ENCODE data around the gene PAK5. TPM values are rescaled to one million over a fixed set of nuclear protein-coding genes. Genes with fewer than 3 reads are reported as not detected.

The PAK5 gene
- total RNA-seq, 4 donors from 2014 or later, result not detected

DNA sequence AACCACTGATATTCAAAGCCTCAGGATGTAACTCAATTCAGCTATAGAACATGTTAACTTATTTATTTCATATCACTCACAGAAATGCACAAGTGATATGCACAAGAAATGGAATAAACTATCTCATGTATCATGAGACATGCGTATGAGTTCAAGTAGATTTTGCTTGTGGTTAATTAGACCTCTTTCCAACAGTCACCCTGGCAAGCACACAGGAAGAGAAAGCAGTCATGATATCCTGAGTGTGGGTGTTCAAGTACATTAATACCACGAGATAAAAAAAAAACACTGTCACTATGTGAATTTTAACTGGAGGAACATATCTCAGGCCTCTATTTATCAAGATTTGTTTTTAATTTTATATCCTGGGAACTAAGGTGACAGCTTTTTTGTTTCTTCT, 260.3 kb downstream of the PAK5 start:
- in situ Hi-C loops (cut with MboI; ENCODE audit: low pct_ligation_motif_present in 1 of 4, low pct_unique_long_range_greater_than_20kb in 1 of 4, low sequenced_read_pairs in 3 of 4), result no loop called here
- Histone ChIP-seq H3K4me1 (no peaks in the 10 kb centered on the region), H3K4me3 (no peak overlapping the region), H3K9me3 (no peaks in the 10 kb centered on the region), H3K27ac (no peak overlapping the region), H3K36me3 (no peaks in the 10 kb centered on the region), H3K27me3 (no peaks in the 10 kb centered on the region)
- no peak for DNase-seq
- intact Hi-C loops (cut with DNase I; ENCODE audit: low total_unique reads), result no loop called here
- WGBS, 2 donors (ENCODE audit: low coverage in 1 of 2), result 54 to 62% methylated on average over 2 of the region's 2 CpGs
- TF ChIP-seq, protein P1, sequence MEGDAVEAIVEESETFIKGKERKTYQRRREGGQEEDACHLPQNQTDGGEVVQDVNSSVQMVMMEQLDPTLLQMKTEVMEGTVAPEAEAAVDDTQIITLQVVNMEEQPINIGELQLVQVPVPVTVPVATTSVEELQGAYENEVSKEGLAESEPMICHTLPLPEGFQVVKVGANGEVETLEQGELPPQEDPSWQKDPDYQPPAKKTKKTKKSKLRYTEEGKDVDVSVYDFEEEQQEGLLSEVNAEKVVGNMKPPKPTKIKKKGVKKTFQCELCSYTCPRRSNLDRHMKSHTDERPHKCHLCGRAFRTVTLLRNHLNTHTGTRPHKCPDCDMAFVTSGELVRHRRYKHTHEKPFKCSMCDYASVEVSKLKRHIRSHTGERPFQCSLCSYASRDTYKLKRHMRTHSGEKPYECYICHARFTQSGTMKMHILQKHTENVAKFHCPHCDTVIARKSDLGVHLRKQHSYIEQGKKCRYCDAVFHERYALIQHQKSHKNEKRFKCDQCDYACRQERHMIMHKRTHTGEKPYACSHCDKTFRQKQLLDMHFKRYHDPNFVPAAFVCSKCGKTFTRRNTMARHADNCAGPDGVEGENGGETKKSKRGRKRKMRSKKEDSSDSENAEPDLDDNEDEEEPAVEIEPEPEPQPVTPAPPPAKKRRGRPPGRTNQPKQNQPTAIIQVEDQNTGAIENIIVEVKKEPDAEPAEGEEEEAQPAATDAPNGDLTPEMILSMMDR (IDR thresholded peaks at IDR 0.05), result no peak
- no peak for TF ChIP-seq EP300 (IDR thresholded peaks at IDR 0.05; ENCODE audit: low read depth)
- no peak for TF ChIP-seq POLR2AphosphoS5 (IDR thresholded peaks at IDR 0.05)
- no peak for TF ChIP-seq POLR2A (IDR thresholded peaks at IDR 0.05)

DNA sequence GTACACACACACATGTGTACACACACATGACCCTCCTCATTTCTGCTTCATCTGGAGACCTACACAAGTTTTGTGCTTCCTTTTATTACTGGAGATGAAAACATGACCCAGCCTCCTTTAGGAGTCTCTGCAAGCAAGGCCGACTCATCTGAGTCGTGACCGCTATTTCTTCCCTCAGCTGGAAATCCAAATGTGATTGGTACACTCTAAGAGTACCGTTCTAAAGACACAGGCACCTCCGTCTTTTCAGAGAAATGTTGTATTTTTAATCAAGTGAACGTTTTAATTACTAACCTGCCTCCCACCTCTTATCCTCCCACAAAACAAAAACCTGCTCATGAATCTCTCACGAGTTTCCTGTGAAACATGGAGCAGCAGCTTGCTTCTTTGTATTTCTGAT, 261.5 kb downstream of the PAK5 start:
- Histone ChIP-seq H3K4me3 (no peak overlapping the region), H3K9me3 (no peaks in the 10 kb centered on the region), H3K27ac (no peak overlapping the region), H3K36me3 (no peaks in the 10 kb centered on the region), H3K4me1 (no peaks in the 10 kb centered on the region), H3K27me3 (no peaks in the 10 kb centered on the region)
- intact Hi-C loops (cut with DNase I; ENCODE audit: low total_unique reads) (no loop called here), in situ Hi-C loops (cut with MboI; ENCODE audit: low pct_ligation_motif_present in 1 of 4, low pct_unique_long_range_greater_than_20kb in 1 of 4, low sequenced_read_pairs in 3 of 4) (no loop called here)
- WGBS, 2 donors (ENCODE audit: low coverage in 1 of 2), result 86 to 87% methylated on average over 6 to 7 of the region's 7 CpGs
- DNase-seq, result no peak
- no peak for TF ChIP-seq POLR2AphosphoS5 (IDR thresholded peaks at IDR 0.05)

DNA sequence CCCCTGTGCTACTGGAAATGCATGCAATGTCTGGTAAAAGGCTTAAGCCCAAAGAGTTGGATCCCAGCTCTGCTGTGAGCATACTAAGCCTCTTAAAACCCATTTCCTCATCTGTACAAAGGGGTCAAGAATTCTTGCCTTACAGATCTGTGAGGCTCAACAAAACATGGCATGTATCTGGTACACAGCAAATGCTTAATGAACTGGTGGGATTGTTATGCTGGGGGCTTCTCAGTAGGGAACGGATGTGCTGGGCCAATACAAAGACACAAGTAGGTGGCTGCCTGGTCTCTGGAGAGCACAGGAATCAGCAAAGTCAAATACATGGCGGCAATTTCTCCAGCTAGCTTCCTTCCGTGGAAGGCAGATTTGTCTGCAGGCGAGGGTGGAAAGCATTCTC, 262.2 kb downstream of the PAK5 start:
- DNase-seq, result no peak

DNA sequence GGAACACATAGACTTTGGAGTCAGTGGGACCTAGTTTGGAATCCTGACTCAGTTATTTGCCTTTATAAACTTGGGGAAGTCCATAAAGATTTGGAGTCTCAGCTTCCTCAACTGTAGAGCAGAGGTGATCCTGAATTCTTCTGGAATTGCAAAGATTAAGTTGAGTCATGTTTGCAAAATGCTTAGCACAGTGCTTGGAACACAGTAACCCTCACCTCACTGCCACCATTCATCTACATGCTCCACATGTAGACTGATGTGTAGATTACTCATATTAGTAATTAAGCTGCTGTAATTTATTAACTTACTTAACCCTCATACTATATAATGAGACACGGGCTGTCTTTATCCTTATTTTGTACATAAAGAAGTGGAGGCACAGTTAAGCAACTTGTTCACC, 263.0 kb downstream of the PAK5 start:
- TF ChIP-seq POLR2AphosphoS5 (IDR thresholded peaks at IDR 0.05) (no peak), POLR2A (IDR thresholded peaks at IDR 0.05) (no peak), EP300 (IDR thresholded peaks at IDR 0.05; ENCODE audit: low read depth) (no peak)
- TF ChIP-seq, protein P1 (IDR thresholded peaks at IDR 0.05), result no peak
- intact Hi-C loops (cut with DNase I; ENCODE audit: low total_unique reads), result no loop called here
- 20 to 64% methylated on average over 1 of the region's 1 CpG for WGBS, 2 donors (ENCODE audit: low coverage in 1 of 2)

More for the DNA sequence above, 262.2 kb downstream of the PAK5 start:
- no peaks in the 10 kb centered on the region for H3K27me3 ChIP-seq
- in situ Hi-C loops (cut with MboI; ENCODE audit: low pct_ligation_motif_present in 1 of 4, low pct_unique_long_range_greater_than_20kb in 1 of 4, low sequenced_read_pairs in 3 of 4), result no loop called here
- no peak overlapping the region for H3K27ac ChIP-seq
- no peaks in the 10 kb centered on the region for H3K9me3 ChIP-seq
- H3K4me1 ChIP-seq, result no peaks in the 10 kb centered on the region
- intact Hi-C loops (cut with DNase I; ENCODE audit: low total_unique reads), result no loop called here
- no peak overlapping the region for H3K4me3 ChIP-seq
- no peak for TF ChIP-seq POLR2AphosphoS5 (IDR thresholded peaks at IDR 0.05)
- TF ChIP-seq, protein P1 (IDR thresholded peaks at IDR 0.05), result no peak
- TF ChIP-seq POLR2A (IDR thresholded peaks at IDR 0.05), result no peak
- TF ChIP-seq EP300 (IDR thresholded peaks at IDR 0.05; ENCODE audit: low read depth), result no peak
- 81 to 90% methylated on average over 3 to 4 of the region's 4 CpGs for WGBS, 2 donors (ENCODE audit: low coverage in 1 of 2)
- no peaks in the 10 kb centered on the region for H3K36me3 ChIP-seq

DNA sequence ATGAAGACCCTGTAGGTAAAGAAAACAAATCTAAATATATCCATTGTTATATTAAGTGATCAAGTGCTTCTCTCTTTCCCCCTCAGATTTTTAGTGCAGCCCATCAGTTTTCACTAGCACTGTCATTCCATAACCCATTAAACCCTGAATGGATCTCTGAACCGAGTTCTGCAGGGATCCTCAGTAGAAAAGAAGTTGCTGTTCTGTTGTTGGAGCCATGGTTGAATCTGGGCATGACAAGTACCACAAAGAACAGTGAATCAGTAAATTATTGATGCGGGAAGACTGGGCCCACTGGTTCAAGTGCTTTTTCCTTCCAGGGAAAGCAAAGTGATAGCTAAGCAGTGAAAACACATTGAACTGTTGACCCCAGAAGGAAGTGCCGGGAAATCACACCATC, 264.1 kb downstream of the PAK5 start:
- in situ Hi-C loops (cut with MboI; ENCODE audit: low pct_ligation_motif_present in 1 of 4, low pct_unique_long_range_greater_than_20kb in 1 of 4, low sequenced_read_pairs in 3 of 4), result no loop called here
- Histone ChIP-seq H3K9me3 (no peaks in the 10 kb centered on the region), H3K27ac (no peak overlapping the region), H3K4me3 (no peak overlapping the region), H3K4me1 (no peaks in the 10 kb centered on the region), H3K36me3 (no peaks in the 10 kb centered on the region), H3K27me3 (no peaks in the 10 kb centered on the region)
- WGBS, 2 donors (ENCODE audit: low coverage in 1 of 2), result 73 to 80% methylated on average over 3 of the region's 3 CpGs
- intact Hi-C loops (cut with DNase I; ENCODE audit: low total_unique reads), result no loop called here
- no peak for DNase-seq
- TF ChIP-seq, protein P1 (IDR thresholded peaks at IDR 0.05), result no peak
- no peak for TF ChIP-seq POLR2A (IDR thresholded peaks at IDR 0.05)
- no peak for TF ChIP-seq POLR2AphosphoS5 (IDR thresholded peaks at IDR 0.05)
- no peak for TF ChIP-seq EP300 (IDR thresholded peaks at IDR 0.05; ENCODE audit: low read depth)

More for the DNA sequence above, 263.0 kb downstream of the PAK5 start:
- Histone ChIP-seq H3K27ac (no peak overlapping the region), H3K9me3 (no peaks in the 10 kb centered on the region), H3K36me3 (no peaks in the 10 kb centered on the region), H3K4me1 (no peaks in the 10 kb centered on the region), H3K4me3 (no peak overlapping the region), H3K27me3 (no peaks in the 10 kb centered on the region)
- in situ Hi-C loops (cut with MboI; ENCODE audit: low pct_ligation_motif_present in 1 of 4, low pct_unique_long_range_greater_than_20kb in 1 of 4, low sequenced_read_pairs in 3 of 4), result no loop called here
- DNase-seq, result no peak
